Activated naive CD8-positive, alpha-beta T cell treated with anti-CD3 and anti-CD28 coated beads, Interleukin-2, amount 50 U/mL, for 24 hours (primary cell): ENCODE results near the gene ACKR1.

ENCODE experiments used
- ATAC-seq: fragments of 150-1000 bp; cut with Tn5 transposase; one replicate; pipeline ENCODE4 v1.10.0; 2021
- DNase-seq: peaks from one replicate; pipeline ENCODE4 v3.0.0; 2021
- H3K27ac Mint-ChIP-seq: one replicate; pipeline ENCODE4 v1.8.0; 2021; ENCODE audit warnings: mild to moderate bottlenecking, mixed read lengths
- H3K27me3 Mint-ChIP-seq: one replicate; pipeline ENCODE4 v1.8.0; 2021; ENCODE audit warnings: mixed read lengths
- H3K36me3 Mint-ChIP-seq: one replicate; pipeline ENCODE4 v1.8.0; 2021; ENCODE audit warnings: low read depth, mixed read lengths
- H3K4me1 Mint-ChIP-seq: one replicate; pipeline ENCODE4 v1.8.0; 2021; ENCODE audit warnings: mixed read lengths
- H3K4me3 Mint-ChIP-seq: one replicate; pipeline ENCODE4 v1.8.0; 2021; ENCODE audit warnings: mild to moderate bottlenecking, moderate library complexity, mixed read lengths
- H3K9me3 Mint-ChIP-seq: one replicate; pipeline ENCODE4 v1.8.0; 2021; ENCODE audit warnings: mixed read lengths

ACKR1 gene

GRCh38 chr1:159223004-159223403 is 18.3 kb downstream of the ACKR1 start:
- DNase-seq, result no peak
- Mint-ChIP-seq H3K27ac (no peak overlapping the region), H3K27me3 (peaks cover 13% of the 10 kb centered on the region), H3K36me3 (no peaks in the 10 kb centered on the region), H3K9me3 (no peaks in the 10 kb centered on the region), H3K4me1 (no peaks in the 10 kb centered on the region), H3K4me3 (no peak overlapping the region)
- ATAC-seq, result no peak

GRCh38 chr1:159228554-159228953 is 23.9 kb downstream of the ACKR1 start:
- peaks cover 16% of the 10 kb centered on the region for H3K27me3 Mint-ChIP-seq
- H3K4me1 Mint-ChIP-seq, result no peaks in the 10 kb centered on the region
- no peak overlapping the region for H3K27ac Mint-ChIP-seq
- DNase-seq (no peak), ATAC-seq (no peak)
- H3K4me3 Mint-ChIP-seq, result no peak overlapping the region
- H3K36me3 Mint-ChIP-seq, result no peaks in the 10 kb centered on the region
- no peaks in the 10 kb centered on the region for H3K9me3 Mint-ChIP-seq

GRCh38 chr1:159229260-159229885 is 24.7 kb downstream of the ACKR1 start:
- no peak overlapping the region for H3K4me3 Mint-ChIP-seq
- no peak overlapping the region for H3K27ac Mint-ChIP-seq
- no peaks in the 10 kb centered on the region for H3K9me3 Mint-ChIP-seq
- no peak for ATAC-seq
- no peak for DNase-seq
- H3K36me3 Mint-ChIP-seq, result no peaks in the 10 kb centered on the region
- no peaks in the 10 kb centered on the region for H3K4me1 Mint-ChIP-seq
- H3K27me3 Mint-ChIP-seq, result peaks cover 16% of the 10 kb centered on the region

- Mint-ChIP-seq H3K4me1 (no peaks in the 10 kb centered on the region), H3K27me3 (peaks cover 16% of the 10 kb centered on the region)
Observed at GRCh38 chr1:159229896-159230295, 25.2 kb downstream of the ACKR1 start.

GRCh38 chr1:159239551-159240220 is 35.0 kb downstream of the ACKR1 start:
- H3K4me3 Mint-ChIP-seq, result no peak overlapping the region
- DNase-seq (no peak), ATAC-seq (no peak)
- H3K9me3 Mint-ChIP-seq, result peaks cover 15% of the 10 kb centered on the region
- no peaks in the 10 kb centered on the region for H3K4me1 Mint-ChIP-seq
- H3K27me3 Mint-ChIP-seq, result peaks cover 23% of the 10 kb centered on the region
- no peak overlapping the region for H3K27ac Mint-ChIP-seq
- no peaks in the 10 kb centered on the region for H3K36me3 Mint-ChIP-seq

More at GRCh38 chr1:159229896-159230295, 25.2 kb downstream of the ACKR1 start:
- H3K4me3 Mint-ChIP-seq, result no peak overlapping the region
- H3K36me3 Mint-ChIP-seq, result no peaks in the 10 kb centered on the region
- no peak for ATAC-seq
- DNase-seq, result no peak
- no peaks in the 10 kb centered on the region for H3K9me3 Mint-ChIP-seq
- no peak overlapping the region for H3K27ac Mint-ChIP-seq

GRCh38 chr1:159247266-159247665 is 42.6 kb downstream of the ACKR1 start:
- H3K36me3 Mint-ChIP-seq, result no peaks in the 10 kb centered on the region
- H3K9me3 Mint-ChIP-seq, result peaks cover 13% of the 10 kb centered on the region
- no peaks in the 10 kb centered on the region for H3K4me1 Mint-ChIP-seq
- ATAC-seq, result no peak
- H3K27ac Mint-ChIP-seq, result no peak overlapping the region
- H3K4me3 Mint-ChIP-seq, result no peak overlapping the region
- peaks cover 24% of the 10 kb centered on the region for H3K27me3 Mint-ChIP-seq
- DNase-seq, result no peak

GRCh38 chr1:159248311-159248710 is 43.6 kb downstream of the ACKR1 start:
- Mint-ChIP-seq H3K4me1 (no peaks in the 10 kb centered on the region), H3K9me3 (peaks cover 8% of the 10 kb centered on the region), H3K27me3 (peaks cover 27% of the 10 kb centered on the region), H3K4me3 (no peak overlapping the region), H3K27ac (no peak overlapping the region), H3K36me3 (no peaks in the 10 kb centered on the region)
- DNase-seq, result no peak
- ATAC-seq, result no peak

- Mint-ChIP-seq H3K27me3 (peaks cover 24% of the 10 kb centered on the region), H3K4me3 (no peak overlapping the region), H3K27ac (no peak overlapping the region), H3K36me3 (no peaks in the 10 kb centered on the region), H3K4me1 (no peaks in the 10 kb centered on the region), H3K9me3 (peaks cover 5% of the 10 kb centered on the region)
- ATAC-seq (no peak), DNase-seq (no peak)
Observed at GRCh38 chr1:159250638-159251216, 46.1 kb downstream of the ACKR1 start.
